Measurements from ENCODE around the gene SCNN1A. TPM values are rescaled to one million over a fixed set of nuclear protein-coding genes. Genes with fewer than 3 reads are reported as not detected.

SCNN1A gene
- total and polyA plus RNA-seq, 2 of the 13 experiments (the other 11 are each of a cell fraction or from before 2014, with no cell fraction given), result 1.5 to 14.6 TPM

- TF ChIP-seq ISX (CRISPR knock-in tag; conservative IDR thresholded peaks at IDR 0.05), result no peak
- TF ChIP-seq BORCS8-MEF2B (CRISPR knock-in tag; IDR thresholded peaks at IDR 0.05), result 0 out of 2 replicates have a peak, but pooled peaks have one; percentile 16
- no peak for TF ChIP-seq TBL1XR1 (IDR thresholded peaks at IDR 0.05; ENCODE audit: borderline replicate concordance, low read length, partially characterized antibody)
- TF ChIP-seq PCBP1 (IDR thresholded peaks at IDR 0.05; ENCODE audit: borderline replicate concordance, low read depth, low read length), result no peak
- TF ChIP-seq ZNF431 (CRISPR knock-in tag; IDR thresholded peaks at IDR 0.05; ENCODE audit: borderline replicate concordance, low read depth), result no peak
- no peak for TF ChIP-seq HOXA3 (CRISPR knock-in tag; IDR thresholded peaks at IDR 0.05)
- TF ChIP-seq RNF2 (conservative IDR thresholded peaks at IDR 0.05; ENCODE audit: low read depth), result no peak
- TF ChIP-seq RFX1 (IDR thresholded peaks at IDR 0.05), result no peak
- TF ChIP-seq ATF7-NPFF (CRISPR knock-in tag; IDR thresholded peaks at IDR 0.05; ENCODE audit: low read depth), result no peak
- no peak for TF ChIP-seq ZNF615 (CRISPR knock-in tag; IDR thresholded peaks at IDR 0.05; ENCODE audit: borderline replicate concordance)
- no peak for TF ChIP-seq EP300 (IDR thresholded peaks at IDR 0.05; ENCODE audit: low read depth in 2 of 2, low read length in 2 of 2)
- TF ChIP-seq EP300 (CRISPR knock-in tag; IDR thresholded peaks at IDR 0.05; ENCODE audit: borderline replicate concordance), result no peak
- TF ChIP-seq ZNF468 (CRISPR knock-in tag; IDR thresholded peaks at IDR 0.05), result no peak
- TF ChIP-seq ZMYM4 (CRISPR knock-in tag; IDR thresholded peaks at IDR 0.05), result no peak
- peak; percentile 46; the same call in 1 of the 2 replicates for TF ChIP-seq POLR2G (IDR thresholded peaks at IDR 0.05; ENCODE audit: low read depth, low read length)
- no peak for TF ChIP-seq SNRNP70 (IDR thresholded peaks at IDR 0.05; ENCODE audit: low read depth, low read length)
- TF ChIP-seq IKZF4 (CRISPR knock-in tag; IDR thresholded peaks at IDR 0.05; ENCODE audit: borderline replicate concordance, low read depth, not compliant biosample characterization), result no peak
- TF ChIP-seq HCFC1 (IDR thresholded peaks at IDR 0.05; ENCODE audit: low read depth, low read length), result no peak
Measured at GRCh38 chr12:6326316-6327228, 48.8 kb downstream of the SCNN1A start (continued).

Data from HepG2 (cell line).